ENCODE results near the gene NR4A3. TPM values are rescaled to one million over a fixed set of nuclear protein-coding genes. Genes with fewer than 3 reads are reported as not detected.

NR4A3 gene
- total RNA-seq, 1 donor from 2014 or later, result 3.2 TPM

GRCh38 chr9:99870126-99870525, 48.4 kb downstream of the NR4A3 start:
- DNase-seq (ENCODE audit: extremely low spot score, unreplicated experiment), result no peak
- Mint-ChIP-seq H3K4me1 (ENCODE audit: unreplicated experiment) (peaks cover 1% of the 10 kb centered on the region), H3K4me3 (ENCODE audit: unreplicated experiment) (no peak overlapping the region), H3K27me3 (ENCODE audit: unreplicated experiment) (peaks cover 12% of the 10 kb centered on the region), H3K36me3 (ENCODE audit: unreplicated experiment) (no peaks in the 10 kb centered on the region), H3K27ac (ENCODE audit: unreplicated experiment) (no peak overlapping the region), H3K9me3 (ENCODE audit: unreplicated experiment) (no peaks in the 10 kb centered on the region)
- TF ChIP-seq CTCF (IDR thresholded peaks at IDR 0.05), result no peak

GRCh38 chr9:99873531-99873930, 51.8 kb downstream of the NR4A3 start:
- Mint-ChIP-seq H3K9me3 (ENCODE audit: unreplicated experiment) (no peaks in the 10 kb centered on the region), H3K36me3 (ENCODE audit: unreplicated experiment) (no peaks in the 10 kb centered on the region), H3K27ac (ENCODE audit: unreplicated experiment) (no peak overlapping the region), H3K4me3 (ENCODE audit: unreplicated experiment) (no peak overlapping the region), H3K4me1 (ENCODE audit: unreplicated experiment) (peaks cover 1% of the 10 kb centered on the region), H3K27me3 (ENCODE audit: unreplicated experiment) (peaks cover 18% of the 10 kb centered on the region)
- DNase-seq (ENCODE audit: extremely low spot score, unreplicated experiment), result no peak
- TF ChIP-seq CTCF (IDR thresholded peaks at IDR 0.05), result no peak

- Mint-ChIP-seq H3K27me3 (ENCODE audit: unreplicated experiment) (peaks cover 18% of the 10 kb centered on the region), H3K4me3 (ENCODE audit: unreplicated experiment) (no peak overlapping the region)
Measured at GRCh38 chr9:99873943-99874584, 52.4 kb downstream of the NR4A3 start.

GRCh38 chr9:99876190-99876589, 54.5 kb downstream of the NR4A3 start:
- Mint-ChIP-seq H3K36me3 (ENCODE audit: unreplicated experiment) (no peaks in the 10 kb centered on the region), H3K27me3 (ENCODE audit: unreplicated experiment) (peaks cover 15% of the 10 kb centered on the region), H3K4me3 (ENCODE audit: unreplicated experiment) (no peak overlapping the region), H3K27ac (ENCODE audit: unreplicated experiment) (no peak overlapping the region), H3K4me1 (ENCODE audit: unreplicated experiment) (peaks cover 1% of the 10 kb centered on the region), H3K9me3 (ENCODE audit: unreplicated experiment) (no peaks in the 10 kb centered on the region)
- no peak for TF ChIP-seq CTCF (IDR thresholded peaks at IDR 0.05)
- DNase-seq (ENCODE audit: extremely low spot score, unreplicated experiment), result no peak

More at GRCh38 chr9:99873943-99874584, 52.4 kb downstream of the NR4A3 start:
- Mint-ChIP-seq H3K27ac (ENCODE audit: unreplicated experiment) (no peak overlapping the region), H3K4me1 (ENCODE audit: unreplicated experiment) (peaks cover 1% of the 10 kb centered on the region), H3K9me3 (ENCODE audit: unreplicated experiment) (no peaks in the 10 kb centered on the region), H3K36me3 (ENCODE audit: unreplicated experiment) (no peaks in the 10 kb centered on the region)
- no peak for TF ChIP-seq CTCF (IDR thresholded peaks at IDR 0.05)
- no peak for DNase-seq (ENCODE audit: extremely low spot score, unreplicated experiment)

GRCh38 chr9:99878651-99879050, 57.0 kb downstream of the NR4A3 start:
- H3K36me3 Mint-ChIP-seq (ENCODE audit: unreplicated experiment), result no peaks in the 10 kb centered on the region
- peaks cover 15% of the 10 kb centered on the region for H3K27me3 Mint-ChIP-seq (ENCODE audit: unreplicated experiment)
- H3K9me3 Mint-ChIP-seq (ENCODE audit: unreplicated experiment), result no peaks in the 10 kb centered on the region
- no peak overlapping the region for H3K4me3 Mint-ChIP-seq (ENCODE audit: unreplicated experiment)
- H3K27ac Mint-ChIP-seq (ENCODE audit: unreplicated experiment), result no peak overlapping the region
- no peak for TF ChIP-seq CTCF (IDR thresholded peaks at IDR 0.05)
- H3K4me1 Mint-ChIP-seq (ENCODE audit: unreplicated experiment), result peaks cover 1% of the 10 kb centered on the region
- DNase-seq (ENCODE audit: extremely low spot score, unreplicated experiment), result no peak

Measured in osteocyte (in vitro differentiated cells).